Measurements from ENCODE around the gene ACP1. TPM values are rescaled to one million over a fixed set of nuclear protein-coding genes. Genes with fewer than 3 reads are reported as not detected.

Gene ACP1
- polyA plus RNA-seq (2011; rRNA removed): 266 and 338 TPM in 2 replicates
- 149 and 162 TPM in 2 replicates for polyA plus RNA-seq (2012; cell fraction: cytosol; rRNA removed)
- 40.4 and 64.8 TPM in 2 replicates for polyA plus RNA-seq (2012; cell fraction: nucleus; rRNA removed)
- 204 to 228 TPM (median 213 TPM) in 3 replicates for polyA plus RNA-seq (2017; fragmentation: RNase III; extraction: RNeasy Plus Mini Kit Qiagen cat#74134 plus additional on column Dnase treatment)
- 142 and 157 TPM in 2 replicates for polyA minus RNA-seq (2011; rRNA and poly(A)+ RNA removed)

DNA sequence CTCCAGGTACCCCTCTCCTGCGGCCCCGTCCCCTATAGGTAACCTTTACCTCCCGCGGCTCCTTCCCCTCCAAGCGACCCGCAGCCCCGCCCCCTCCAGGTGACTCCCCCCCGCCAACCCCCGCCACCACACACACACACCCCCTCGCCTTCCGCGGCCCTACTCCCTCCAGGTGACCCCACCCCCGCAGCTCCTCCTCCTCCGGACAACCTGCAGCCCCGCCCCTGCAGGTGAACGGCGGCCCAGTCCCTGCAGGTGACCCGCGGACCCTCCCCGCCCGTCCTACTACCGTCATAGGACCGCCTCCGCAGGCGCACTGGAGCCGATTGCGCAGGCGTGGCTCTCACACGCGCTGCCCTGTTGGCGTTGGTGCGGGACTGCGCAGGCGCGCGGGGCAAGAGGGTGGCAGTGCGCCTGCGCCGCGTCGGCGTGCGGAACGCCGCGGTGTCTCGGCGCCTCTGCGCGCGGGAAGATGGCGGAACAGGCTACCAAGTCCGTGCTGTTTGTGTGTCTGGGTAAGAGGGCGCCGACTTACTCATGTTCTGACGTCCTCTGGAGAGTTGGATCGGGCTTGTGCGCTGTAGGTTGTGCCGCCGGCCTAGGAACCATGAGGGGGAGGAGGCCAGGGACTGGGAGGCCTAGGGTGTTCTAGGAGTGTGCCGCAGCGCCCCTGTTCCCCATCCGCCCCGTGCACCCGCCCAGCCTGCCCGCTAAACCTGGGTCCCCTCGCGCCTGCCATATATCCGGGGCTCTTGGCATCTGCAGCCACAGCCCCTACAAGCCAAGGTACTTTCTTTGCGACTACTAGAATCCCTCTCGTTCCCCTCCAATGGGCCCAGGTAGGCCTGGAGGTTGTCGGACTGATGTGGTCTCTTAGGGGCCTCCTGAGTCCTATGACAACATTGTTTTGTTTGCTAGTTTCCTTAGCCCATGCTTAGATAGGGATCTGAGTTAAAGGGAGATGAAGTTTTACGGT is at the start of gene ACP1:
TSS of gene ACP1 (plus strand) at position 455 of the 976 bp plus-strand sequence. CDS start at position 473, 18 bp downstream.
- no peak for TF ChIP-seq MAZ (IDR thresholded peaks at IDR 0.05; ENCODE audit: borderline replicate concordance, low read depth, low read length)
- no peak for TF ChIP-seq RCOR1 (IDR thresholded peaks at IDR 0.05; ENCODE audit: low read depth, low read length)
- TF ChIP-seq RAD21 (conservative IDR thresholded peaks at IDR 0.05 in 1 of 2, IDR thresholded peaks at IDR 0.05 in 1 of 2): no peak
- no peak for TF ChIP-seq CBX8 (IDR thresholded peaks at IDR 0.05)
- no peak for TF ChIP-seq FOSL2 (IDR thresholded peaks at IDR 0.05)
- peak; percentile 4; the same call in 1 of the 2 replicates for TF ChIP-seq FOSL2 (CRISPR knock-in tag; IDR thresholded peaks at IDR 0.05)
- TF ChIP-seq HDAC2 (IDR thresholded peaks at IDR 0.05): peak; percentile 40; the same call in 1 of the 2 replicates
- TF ChIP-seq FOSB (CRISPR knock-in tag; IDR thresholded peaks at IDR 0.05): no peak
- TF ChIP-seq TP53 (CRISPR knock-in tag; IDR thresholded peaks at IDR 0.05): no peak
- TF ChIP-seq HOXB5 (CRISPR knock-in tag; IDR thresholded peaks at IDR 0.05): no peak
- TF ChIP-seq RFX5 (IDR thresholded peaks at IDR 0.05): no peak
- TF ChIP-seq ZNF302 (CRISPR knock-in tag; IDR thresholded peaks at IDR 0.05): no peak
- TF ChIP-seq KDM1A (IDR thresholded peaks at IDR 0.05; ENCODE audit: low read depth): no peak
- TF ChIP-seq ESRRA (IDR thresholded peaks at IDR 0.05; ENCODE audit: borderline replicate concordance, low read length): no peak
- peak; percentile 91 for TF ChIP-seq KDM5A (IDR thresholded peaks at IDR 0.05)
- TF ChIP-seq CBX2 (IDR thresholded peaks at IDR 0.05; ENCODE audit: borderline replicate concordance, low read depth): no peak
- TF ChIP-seq POLR2A (IDR thresholded peaks at IDR 0.05; ENCODE audit: low read length): peak; percentile 96
- TF ChIP-seq GATA3 (IDR thresholded peaks at IDR 0.05; ENCODE audit: borderline replicate concordance): no peak
- TF ChIP-seq, protein P1, sequence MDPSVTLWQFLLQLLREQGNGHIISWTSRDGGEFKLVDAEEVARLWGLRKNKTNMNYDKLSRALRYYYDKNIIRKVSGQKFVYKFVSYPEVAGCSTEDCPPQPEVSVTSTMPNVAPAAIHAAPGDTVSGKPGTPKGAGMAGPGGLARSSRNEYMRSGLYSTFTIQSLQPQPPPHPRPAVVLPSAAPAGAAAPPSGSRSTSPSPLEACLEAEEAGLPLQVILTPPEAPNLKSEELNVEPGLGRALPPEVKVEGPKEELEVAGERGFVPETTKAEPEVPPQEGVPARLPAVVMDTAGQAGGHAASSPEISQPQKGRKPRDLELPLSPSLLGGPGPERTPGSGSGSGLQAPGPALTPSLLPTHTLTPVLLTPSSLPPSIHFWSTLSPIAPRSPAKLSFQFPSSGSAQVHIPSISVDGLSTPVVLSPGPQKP (IDR thresholded peaks at IDR 0.05; ENCODE audit: low read depth, low read length): no peak
- TF ChIP-seq, protein P2, sequence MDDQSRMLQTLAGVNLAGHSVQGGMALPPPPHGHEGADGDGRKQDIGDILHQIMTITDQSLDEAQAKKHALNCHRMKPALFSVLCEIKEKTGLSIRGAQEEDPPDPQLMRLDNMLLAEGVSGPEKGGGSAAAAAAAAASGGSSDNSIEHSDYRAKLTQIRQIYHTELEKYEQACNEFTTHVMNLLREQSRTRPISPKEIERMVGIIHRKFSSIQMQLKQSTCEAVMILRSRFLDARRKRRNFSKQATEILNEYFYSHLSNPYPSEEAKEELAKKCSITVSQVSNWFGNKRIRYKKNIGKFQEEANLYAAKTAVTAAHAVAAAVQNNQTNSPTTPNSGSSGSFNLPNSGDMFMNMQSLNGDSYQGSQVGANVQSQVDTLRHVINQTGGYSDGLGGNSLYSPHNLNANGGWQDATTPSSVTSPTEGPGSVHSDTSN (IDR thresholded peaks at IDR 0.05): 0 out of 2 replicates have a peak, but pooled peaks have one; percentile 23
- TF ChIP-seq ZC3H11A (IDR thresholded peaks at IDR 0.05): no peak
- TF ChIP-seq SREBF2 (IDR thresholded peaks at IDR 0.05): no peak
- TF ChIP-seq PHF8 (IDR thresholded peaks at IDR 0.05; ENCODE audit: borderline replicate concordance, low read depth): peak; percentile 95
- TF ChIP-seq, protein P3, sequence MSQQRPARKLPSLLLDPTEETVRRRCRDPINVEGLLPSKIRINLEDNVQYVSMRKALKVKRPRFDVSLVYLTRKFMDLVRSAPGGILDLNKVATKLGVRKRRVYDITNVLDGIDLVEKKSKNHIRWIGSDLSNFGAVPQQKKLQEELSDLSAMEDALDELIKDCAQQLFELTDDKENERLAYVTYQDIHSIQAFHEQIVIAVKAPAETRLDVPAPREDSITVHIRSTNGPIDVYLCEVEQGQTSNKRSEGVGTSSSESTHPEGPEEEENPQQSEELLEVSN (IDR thresholded peaks at IDR 0.05; ENCODE audit: borderline replicate concordance, low read depth): peak; percentile 97
- no peak for TF ChIP-seq ZSCAN20 (CRISPR knock-in tag; IDR thresholded peaks at IDR 0.05)
- TF ChIP-seq CHD2 (IDR thresholded peaks at IDR 0.05; ENCODE audit: low read length, partially characterized antibody): no peak
- no peak for TF ChIP-seq HEYL (CRISPR knock-in tag; IDR thresholded peaks at IDR 0.05)
- TF ChIP-seq, protein P4, sequence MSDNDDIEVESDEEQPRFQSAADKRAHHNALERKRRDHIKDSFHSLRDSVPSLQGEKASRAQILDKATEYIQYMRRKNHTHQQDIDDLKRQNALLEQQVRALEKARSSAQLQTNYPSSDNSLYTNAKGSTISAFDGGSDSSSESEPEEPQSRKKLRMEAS (IDR thresholded peaks at IDR 0.05): peak; percentile 84
- peak; percentile 52 for TF ChIP-seq MYC (IDR thresholded peaks at IDR 0.05; ENCODE audit: borderline replicate concordance, low read length)
- TF ChIP-seq RNF2 (IDR thresholded peaks at IDR 0.05; ENCODE audit: borderline replicate concordance, low read depth): no peak
- TF ChIP-seq HOXB13 (CRISPR knock-in tag; IDR thresholded peaks at IDR 0.05; ENCODE audit: low read depth): no peak
- TF ChIP-seq, protein P5, sequence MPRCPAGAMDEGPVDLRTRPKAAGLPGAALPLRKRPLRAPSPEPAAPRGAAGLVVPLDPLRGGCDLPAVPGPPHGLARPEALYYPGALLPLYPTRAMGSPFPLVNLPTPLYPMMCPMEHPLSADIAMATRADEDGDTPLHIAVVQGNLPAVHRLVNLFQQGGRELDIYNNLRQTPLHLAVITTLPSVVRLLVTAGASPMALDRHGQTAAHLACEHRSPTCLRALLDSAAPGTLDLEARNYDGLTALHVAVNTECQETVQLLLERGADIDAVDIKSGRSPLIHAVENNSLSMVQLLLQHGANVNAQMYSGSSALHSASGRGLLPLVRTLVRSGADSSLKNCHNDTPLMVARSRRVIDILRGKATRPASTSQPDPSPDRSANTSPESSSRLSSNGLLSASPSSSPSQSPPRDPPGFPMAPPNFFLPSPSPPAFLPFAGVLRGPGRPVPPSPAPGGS (IDR thresholded peaks at IDR 0.05): peak; percentile 76; the same call in 1 of the 3 replicates
- TF ChIP-seq, protein P6, sequence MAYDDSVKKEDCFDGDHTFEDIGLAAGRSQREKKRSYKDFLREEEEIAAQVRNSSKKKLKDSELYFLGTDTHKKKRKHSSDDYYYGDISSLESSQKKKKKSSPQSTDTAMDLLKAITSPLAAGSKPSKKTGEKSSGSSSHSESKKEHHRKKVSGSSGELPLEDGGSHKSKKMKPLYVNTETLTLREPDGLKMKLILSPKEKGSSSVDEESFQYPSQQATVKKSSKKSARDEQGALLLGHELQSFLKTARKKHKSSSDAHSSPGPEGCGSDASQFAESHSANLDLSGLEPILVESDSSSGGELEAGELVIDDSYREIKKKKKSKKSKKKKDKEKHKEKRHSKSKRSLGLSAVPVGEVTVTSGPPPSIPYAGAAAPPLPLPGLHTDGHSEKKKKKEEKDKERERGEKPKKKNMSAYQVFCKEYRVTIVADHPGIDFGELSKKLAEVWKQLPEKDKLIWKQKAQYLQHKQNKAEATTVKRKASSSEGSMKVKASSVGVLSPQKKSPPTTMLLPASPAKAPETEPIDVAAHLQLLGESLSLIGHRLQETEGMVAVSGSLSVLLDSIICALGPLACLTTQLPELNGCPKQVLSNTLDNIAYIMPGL (CRISPR knock-in tag; IDR thresholded peaks at IDR 0.05; ENCODE audit: borderline replicate concordance): no peak
- TF ChIP-seq JUN (IDR thresholded peaks at IDR 0.05): peak; percentile 43 to 83; a peak in 3 of 5 replicates
- WGBS (ENCODE audit: missing lambda C conversion rate): under 1% methylated on average over 17 of the region's 73 CpGs
- ATAC-seq: peak; percentile 96 to 97
- ChIA-PET CTCF (interaction anchor here (1.6 kb wide), 1 partner anchor 19 kb away, joined by 3 read pairs; no protein-coding TSS in a partner anchor), POLR2A (no interaction called here)
- Histone ChIP-seq H3K27ac (peak within 1 kb of the TSS; percentile 82 to 89), H3K4me1 (peaks cover 13% of the 10 kb centered on the region; the same call in 2 of the 3 replicates), H3K4me3 (peak within 1 kb of the TSS; percentile 73), H3K9me3 (peaks cover 38% of the 10 kb centered on the region), H3K4me2 (peak within 1 kb of the TSS; percentile 97)
- DNase-seq (ENCODE audit: low read depth in 1 of 2, low spot score in 1 of 2): peak; percentile 92 to 98
- FAIRE-seq: no peak
